ENCODE measurements around the gene TTI1. TPM values are rescaled to one million over a fixed set of nuclear protein-coding genes. Genes with fewer than 3 reads are reported as not detected.

Gene TTI1
- total and polyA plus RNA-seq, 2 of the 13 experiments (the other 11 are each of a cell fraction or from before 2014, with no cell fraction given) = 22.9 to 39.8 TPM

- CTCF ChIA-PET (ENCODE audit: low intra/inter-chr PET ratio, low total read pairs) = no interaction called here
- Histone ChIP-seq H3K9me3 (ENCODE audit: low read length) (no peaks in the 10 kb centered on the region), H3K27ac (ENCODE audit: extremely low read length, insufficient read depth, low read length) (no peak overlapping the region), H2AFZ (ENCODE audit: low read length) (no peak overlapping the region), H3K4me1 (ENCODE audit: insufficient read depth, low read length) (peaks cover 26% of the 10 kb centered on the region), H3K9ac (ENCODE audit: insufficient read depth, low read depth, low read length) (no peak overlapping the region), H3K4me2 (ENCODE audit: low read depth, low read length) (no peak overlapping the region), H3K79me2 (ENCODE audit: insufficient read depth, low read length) (peaks cover 69% of the 10 kb centered on the region), H3K27me3 (ENCODE audit: control insufficient read depth in 1 of 2, insufficient read depth in 2 of 2, low read length in 2 of 2) (no peaks in the 10 kb centered on the region), H3K36me3 (replicated peaks in 1 of 2; ENCODE audit: control insufficient read depth in 1 of 2, insufficient read depth in 2 of 2, low read length in 2 of 2) (peaks cover 16 to 80% of the 10 kb centered on the region in 2 experiments), H3K4me3 (replicated peaks in 1 of 3; ENCODE audit: insufficient read depth in 1 of 3, low read depth in 2 of 3, low read length in 3 of 3) (no peak overlapping the region), H4K20me1 (ENCODE audit: insufficient read depth, low read length) (peaks cover 23% of the 10 kb centered on the region)
- in situ Hi-C loops (cut with HindIII; ENCODE audit: extremely low pct_ligation_motif_present, low pct_unique_long_range_greater_than_20kb) = loop anchor here (10.0 to 25.0 kb wide), 2 partner anchors 272 to 359 kb away; no protein-coding TSS in a partner anchor
- WGBS (ENCODE audit: low lambda C conversion rate) = 73% methylated on average over 2 of the region's 2 CpGs
- POLR2A ChIA-PET = interaction anchor here (0.6 kb wide), 1 partner anchor 12 kb away, joined by 3 read pairs; no protein-coding TSS in a partner anchor
- no TSS peak for BruUV-seq (replicated peaks)
- FAIRE-seq (no peak), ATAC-seq (no peak), DNase-seq (ENCODE audit: low spot score) (no peak)
- intact Hi-C loops (cut with micrococcal nuclease; ENCODE audit: unreplicated experiment) = no loop called here
- TF ChIP-seq ZNF296 (CRISPR knock-in tag; conservative IDR thresholded peaks at IDR 0.05) (no peak), GATAD2A (CRISPR knock-in tag; IDR thresholded peaks at IDR 0.05) (no peak), ZXDC (CRISPR knock-in tag; IDR thresholded peaks at IDR 0.05) (no peak), TBL1XR1 (IDR thresholded peaks at IDR 0.05; ENCODE audit: borderline replicate concordance, low read length, partially characterized antibody) (no peak), SMARCE1 (IDR thresholded peaks at IDR 0.05; ENCODE audit: borderline replicate concordance) (no peak), LBX2 (CRISPR knock-in tag; IDR thresholded peaks at IDR 0.05; ENCODE audit: borderline replicate concordance) (no peak), PITX1 (CRISPR knock-in tag; IDR thresholded peaks at IDR 0.05) (no peak), GATA4 (IDR thresholded peaks at IDR 0.05; ENCODE audit: borderline replicate concordance, low read depth) (no peak), KLF11 (CRISPR knock-in tag; IDR thresholded peaks at IDR 0.05) (no peak), ZNF318 (CRISPR knock-in tag; IDR thresholded peaks at IDR 0.05) (no peak), ZEB1 (IDR thresholded peaks at IDR 0.05; ENCODE audit: insufficient replicate concordance, low read depth) (no peak), FOXK1 (CRISPR knock-in tag; IDR thresholded peaks at IDR 0.05; ENCODE audit: borderline replicate concordance, low read depth) (no peak), AGO1 (IDR thresholded peaks at IDR 0.05; ENCODE audit: low read depth, low read length, poor library complexity, severe bottlenecking) (no peak), KDM4B (CRISPR knock-in tag; IDR thresholded peaks at IDR 0.05) (no peak), ZNF510 (CRISPR knock-in tag; IDR thresholded peaks at IDR 0.05; ENCODE audit: low read depth) (no peak)
Measured at GRCh38 chr20:38052870-38053269, 19.6 kb upstream of the TTI1 start.

All from HepG2 (cell line).